ENCODE measurements around the gene CCDC24.

DNA sequence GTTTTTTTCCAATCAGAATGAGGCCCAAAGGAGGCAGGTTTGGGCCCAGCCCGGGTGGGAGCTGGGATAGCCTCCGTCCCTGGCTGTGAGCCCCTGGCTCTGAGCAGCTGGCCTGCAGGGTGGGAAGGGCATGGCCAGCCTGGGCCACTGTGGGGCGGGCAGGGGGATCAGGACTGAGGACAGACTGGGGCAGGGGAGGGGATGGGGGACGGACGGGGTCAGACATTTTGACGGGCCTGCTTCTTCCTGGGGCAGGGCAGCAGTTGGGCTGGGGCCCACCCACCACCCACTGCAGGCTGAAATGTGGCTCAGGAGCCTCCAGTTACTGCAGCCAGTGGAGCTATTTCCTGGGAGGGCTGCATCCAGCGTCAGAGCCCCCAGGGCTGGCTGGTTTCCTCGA is 42.4 kb downstream of the CCDC24 start:
- TF ChIP-seq, protein P1, sequence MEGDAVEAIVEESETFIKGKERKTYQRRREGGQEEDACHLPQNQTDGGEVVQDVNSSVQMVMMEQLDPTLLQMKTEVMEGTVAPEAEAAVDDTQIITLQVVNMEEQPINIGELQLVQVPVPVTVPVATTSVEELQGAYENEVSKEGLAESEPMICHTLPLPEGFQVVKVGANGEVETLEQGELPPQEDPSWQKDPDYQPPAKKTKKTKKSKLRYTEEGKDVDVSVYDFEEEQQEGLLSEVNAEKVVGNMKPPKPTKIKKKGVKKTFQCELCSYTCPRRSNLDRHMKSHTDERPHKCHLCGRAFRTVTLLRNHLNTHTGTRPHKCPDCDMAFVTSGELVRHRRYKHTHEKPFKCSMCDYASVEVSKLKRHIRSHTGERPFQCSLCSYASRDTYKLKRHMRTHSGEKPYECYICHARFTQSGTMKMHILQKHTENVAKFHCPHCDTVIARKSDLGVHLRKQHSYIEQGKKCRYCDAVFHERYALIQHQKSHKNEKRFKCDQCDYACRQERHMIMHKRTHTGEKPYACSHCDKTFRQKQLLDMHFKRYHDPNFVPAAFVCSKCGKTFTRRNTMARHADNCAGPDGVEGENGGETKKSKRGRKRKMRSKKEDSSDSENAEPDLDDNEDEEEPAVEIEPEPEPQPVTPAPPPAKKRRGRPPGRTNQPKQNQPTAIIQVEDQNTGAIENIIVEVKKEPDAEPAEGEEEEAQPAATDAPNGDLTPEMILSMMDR (IDR thresholded peaks at IDR 0.05 in 8 of 11, conservative IDR thresholded peaks at IDR 0.05 in 3 of 11) = no peak
- TF ChIP-seq POLR2A (IDR thresholded peaks at IDR 0.05) = no peak
- TF ChIP-seq POLR2AphosphoS5 (IDR thresholded peaks at IDR 0.05) = no peak
